Glomerular visceral epithelial cell (primary cell): ENCODE data around the gene ATL1.
"Not testable (repeated sequence)": the region's sequence is repeated elsewhere in the genome, so short reads cannot be mapped to it uniquely, and the experiment has no call there.

Experiments
- DNase-seq: peaks from one replicate; pipeline ENCODE4 v3.0.0-alpha.2; 2016; ENCODE audit errors: extremely low spot score

ATL1 gene

DNA sequence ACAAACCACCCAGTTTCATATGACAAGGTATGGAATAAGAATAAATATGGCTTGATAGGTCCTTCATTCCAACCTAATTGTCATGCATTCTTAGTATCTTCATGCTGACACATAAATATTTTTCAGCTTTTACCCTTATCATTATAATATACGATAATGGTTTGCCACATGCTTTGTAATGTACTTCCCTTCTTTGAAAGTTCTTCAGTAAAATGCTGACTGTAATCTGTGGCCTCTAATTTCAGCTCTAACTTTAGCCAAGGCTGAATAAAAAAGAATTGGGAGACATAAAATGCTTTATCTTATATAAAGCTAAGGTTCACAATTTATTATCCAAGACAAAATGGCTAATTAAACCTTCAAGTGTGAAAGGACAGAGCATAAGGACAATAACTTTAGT lies 24.9 kb upstream of the ATL1 start:
- no peak for DNase-seq

GRCh38 chr14:50538034-50538433 lies 21.9 kb upstream of the ATL1 start:
- DNase-seq, result not testable (repeated sequence)

DNA sequence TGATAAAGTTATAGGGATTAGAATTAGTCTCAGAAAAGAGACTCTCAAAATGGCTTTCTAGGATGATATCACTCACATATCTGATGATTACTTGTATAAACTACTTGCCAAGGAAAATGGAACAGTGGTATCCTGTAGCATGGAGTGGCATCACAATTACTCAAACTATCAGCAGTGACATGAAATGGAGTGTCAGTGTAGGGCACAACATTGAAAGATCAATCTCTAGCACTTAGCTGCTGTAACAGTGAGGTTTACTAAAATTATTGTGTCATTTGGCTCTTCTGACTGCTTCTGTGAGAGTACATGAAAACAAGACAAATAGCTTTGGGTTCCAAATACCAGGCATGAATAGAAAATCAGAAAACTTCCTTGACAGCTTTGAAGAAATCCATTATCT lies 20.9 kb upstream of the ATL1 start:
- DNase-seq, result no peak

DNA sequence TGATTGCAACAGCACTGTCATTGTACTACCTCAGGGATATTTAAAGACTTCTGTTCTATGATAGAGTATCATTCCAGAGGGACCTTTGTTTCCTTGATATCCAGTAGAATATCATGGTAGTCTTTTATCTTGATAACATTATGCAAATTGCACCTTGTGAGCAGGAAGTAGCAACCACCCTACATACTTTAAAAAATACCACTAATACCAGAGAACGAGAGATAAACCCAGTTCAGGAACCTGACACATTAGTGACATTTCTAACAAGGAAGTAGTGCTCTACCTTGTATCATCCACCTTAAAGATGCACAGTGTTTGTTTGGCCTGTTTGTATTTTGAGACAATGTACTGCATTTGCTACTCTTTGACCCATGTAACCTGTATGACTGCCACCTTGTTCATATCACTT lies 18.8 kb upstream of the ATL1 start:
- no peak for DNase-seq

DNA sequence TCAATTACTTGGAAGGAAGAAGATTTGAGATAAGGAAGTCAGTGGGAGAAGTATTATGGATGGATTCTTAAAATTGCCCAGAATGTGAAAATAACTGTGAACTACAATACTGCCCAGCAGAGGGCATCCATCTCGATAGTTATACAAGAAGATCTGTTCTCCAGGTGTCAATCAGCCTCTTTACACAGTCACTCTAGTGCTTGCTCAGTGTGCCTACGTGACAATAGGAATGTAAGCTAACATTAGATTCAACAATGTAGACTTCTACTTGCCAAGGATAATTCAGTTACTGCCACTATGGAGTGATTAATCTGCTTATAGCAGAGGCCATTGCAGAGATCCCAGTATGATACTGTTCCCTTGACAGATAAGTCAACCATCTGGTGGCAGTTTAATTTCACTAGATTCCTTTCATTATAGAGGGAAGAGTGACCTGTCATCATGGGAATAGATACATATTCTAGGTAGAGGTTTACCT lies 17.0 kb upstream of the ATL1 start:
- DNase-seq, result peak; percentile 46

DNA sequence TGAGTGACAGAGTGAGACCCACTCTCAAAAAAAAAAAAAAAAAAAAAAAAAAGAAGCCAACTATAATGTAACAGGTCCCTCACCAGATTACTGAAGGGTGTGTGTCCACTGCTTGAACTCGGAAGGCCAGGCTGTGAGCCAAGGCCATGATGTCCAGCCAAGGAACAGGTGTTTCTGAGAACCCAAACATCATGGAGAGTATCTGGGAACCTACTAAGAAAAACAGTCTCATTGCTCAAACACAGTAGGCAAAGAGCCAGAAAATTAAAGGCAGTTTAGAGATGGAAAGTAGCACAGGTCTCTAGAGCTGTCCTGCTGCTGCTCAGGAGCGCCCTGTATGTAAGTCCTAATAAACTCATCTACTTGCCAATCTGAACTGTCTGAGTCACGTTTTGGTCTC lies 15.0 kb upstream of the ATL1 start:
- no peak for DNase-seq

- DNase-seq, result no peak
These were observed 14.3 kb upstream of the ATL1 start for GRCh38 chr14:50545618-50546017.

GRCh38 chr14:50550294-50550693 lies 9.7 kb upstream of the ATL1 start:
- no peak for DNase-seq

DNA sequence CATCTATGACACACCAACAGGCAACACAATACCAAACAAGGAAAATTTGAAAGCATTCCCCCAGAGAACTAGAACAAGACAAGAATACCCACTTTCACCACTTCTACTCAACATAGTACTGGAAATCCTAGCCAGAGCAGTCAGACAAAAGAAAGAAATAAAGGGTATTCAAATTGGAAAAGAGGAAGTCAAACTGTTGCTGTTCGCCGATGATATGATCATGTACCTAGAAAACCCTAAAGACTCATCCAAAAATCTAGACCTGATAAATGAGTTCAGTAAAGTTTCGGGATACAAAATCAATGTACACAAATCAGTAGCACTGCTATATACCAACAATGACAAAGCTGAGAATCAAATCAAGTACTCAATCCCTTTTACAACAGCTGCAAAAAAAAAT lies 8.1 kb upstream of the ATL1 start:
- no peak for DNase-seq

DNA sequence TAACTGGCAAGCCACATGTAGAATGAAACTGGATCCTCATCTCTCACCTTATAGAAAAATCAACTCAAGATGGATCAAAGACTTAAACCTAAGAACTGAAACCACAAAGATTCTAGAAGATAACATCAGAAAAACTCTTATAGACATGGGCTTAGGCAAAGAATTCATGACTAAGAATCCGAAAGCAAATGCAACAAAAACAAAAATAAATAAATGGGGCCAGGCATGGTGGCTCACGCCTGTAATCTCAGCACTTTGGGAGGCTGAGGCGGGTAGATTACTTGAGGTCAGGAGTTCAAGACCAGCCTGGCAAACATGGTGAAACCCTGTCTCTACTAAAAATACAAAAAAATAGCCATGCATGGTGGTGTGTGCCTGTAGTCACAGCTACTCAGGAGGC lies 7.1 kb upstream of the ATL1 start:
- not testable (repeated sequence) for DNase-seq

GRCh38 chr14:50560931-50561285 lies 963 bp downstream of the ATL1 start:
- peak; percentile 29 for DNase-seq

DNA sequence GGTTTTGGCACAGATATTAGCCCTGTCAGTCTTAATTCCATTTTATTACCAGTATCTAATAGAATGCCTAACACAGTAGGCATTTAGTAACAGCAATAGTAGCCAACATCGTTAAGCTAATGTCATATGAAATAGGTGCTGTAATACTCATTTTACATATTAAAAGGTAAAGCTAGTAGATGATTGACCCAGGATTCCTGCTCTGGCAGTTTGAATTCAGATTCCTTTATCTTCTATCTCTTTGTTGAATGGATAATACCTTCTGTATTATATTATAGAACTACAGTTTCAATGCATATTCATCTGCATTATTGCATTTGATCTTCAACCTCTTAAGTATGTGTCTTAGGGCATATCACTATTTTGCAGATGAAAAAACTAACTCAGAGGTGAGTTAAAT lies 2.9 kb downstream of the ATL1 start:
- DNase-seq, result no peak

GRCh38 chr14:50569714-50570274 lies 9.8 kb downstream of the ATL1 start:
- no peak for DNase-seq

- DNase-seq, result no peak
These were observed 13.9 kb downstream of the ATL1 start for GRCh38 chr14:50573862-50574261.

DNA sequence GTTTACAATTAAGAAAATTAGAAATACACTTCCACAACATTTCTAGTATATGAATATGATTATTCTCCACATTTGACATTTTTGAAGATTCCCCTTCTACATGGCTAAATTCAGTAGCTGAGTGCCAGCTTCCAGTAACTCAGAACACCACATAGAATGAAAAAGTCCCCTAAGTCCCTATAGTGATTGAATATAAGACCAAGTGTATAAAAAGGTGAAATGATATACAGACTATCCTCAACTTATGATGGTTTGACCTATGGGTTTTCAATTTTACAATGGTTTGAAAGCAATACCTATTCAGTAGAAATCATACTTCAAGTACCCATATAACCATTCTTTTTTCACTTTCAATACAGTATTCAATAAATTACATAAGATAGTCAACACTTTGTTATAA lies 15.8 kb downstream of the ATL1 start:
- no peak for DNase-seq

DNA sequence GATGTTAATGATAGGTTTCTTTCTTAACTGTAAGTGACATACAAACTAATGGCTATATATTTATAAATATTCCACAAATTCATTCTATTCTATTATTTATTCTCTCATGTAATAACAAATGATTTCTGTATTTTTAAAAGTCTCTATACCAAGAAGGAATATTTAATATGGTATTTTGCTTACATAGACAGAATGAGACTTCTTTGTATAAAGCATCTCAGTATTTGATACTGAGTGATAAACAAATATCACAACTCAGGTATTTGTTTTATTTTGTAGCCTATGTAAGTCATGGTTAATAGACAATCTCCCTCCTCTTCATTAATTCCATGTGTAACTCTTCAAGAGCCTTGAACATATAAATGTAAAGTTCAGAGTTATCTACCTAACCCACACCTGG lies 18.0 kb downstream of the ATL1 start:
- DNase-seq, result no peak

DNA sequence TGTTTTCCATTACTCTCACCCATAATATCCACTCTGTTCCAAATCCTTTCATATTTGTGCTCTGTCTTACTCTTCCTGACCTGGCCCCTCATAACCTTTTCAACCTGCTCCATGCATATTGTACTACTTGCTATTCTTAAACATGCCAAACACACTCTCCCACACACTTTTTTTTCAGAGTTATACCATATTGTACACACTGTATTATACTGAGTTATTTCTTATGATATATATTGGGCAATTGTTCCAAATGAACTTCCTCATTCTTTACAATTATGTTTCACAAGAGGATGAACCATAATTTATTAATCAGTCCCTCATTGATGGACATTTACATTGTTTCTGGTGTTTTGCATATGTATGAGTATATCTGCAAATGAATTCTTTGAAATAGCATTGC lies 18.5 kb downstream of the ATL1 start:
- DNase-seq, result no peak

GRCh38 chr14:50590464-50590863 lies 30.5 kb downstream of the ATL1 start:
- DNase-seq, result no peak

DNA sequence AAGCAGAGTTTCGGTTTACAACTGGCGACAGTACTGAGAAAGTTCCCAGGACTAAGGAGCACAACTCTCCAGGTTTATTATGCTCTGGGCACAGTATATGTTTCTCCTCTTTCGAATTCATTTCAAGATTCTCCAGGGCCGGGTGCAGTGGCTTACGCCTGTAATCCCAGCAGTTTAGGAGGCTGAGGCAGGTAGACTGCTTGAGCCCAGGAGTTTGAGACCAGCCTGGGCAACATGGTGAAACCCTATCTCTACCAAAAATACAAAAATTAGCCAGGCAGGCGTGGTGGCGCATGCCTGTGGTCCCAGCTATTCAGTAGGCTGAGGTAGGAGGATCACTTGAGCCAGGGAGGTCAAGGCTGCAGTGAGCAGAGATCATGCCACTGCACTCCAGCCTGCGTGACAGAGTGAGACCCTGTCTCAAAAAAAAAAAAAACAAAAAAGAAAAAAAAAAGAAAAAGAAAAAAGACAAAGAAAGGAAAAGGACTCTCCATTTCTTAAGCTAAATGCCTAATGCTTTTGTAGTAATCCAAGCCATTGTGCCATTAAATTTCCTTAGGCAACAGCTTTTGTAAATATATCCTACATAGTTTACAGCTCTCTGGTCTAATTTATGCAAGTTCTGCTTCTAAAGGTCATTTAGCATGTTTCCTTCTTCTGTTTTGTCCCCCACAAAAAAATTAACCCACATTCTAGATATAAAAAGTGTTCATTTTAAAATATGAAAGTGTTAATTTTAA lies 34.8 kb downstream of the ATL1 start:
- no peak for DNase-seq

- DNase-seq, result no peak
These were observed 38.8 kb downstream of the ATL1 start for GRCh38 chr14:50598765-50599164.

- peak; percentile 26 for DNase-seq
These were observed 39.9 kb downstream of the ATL1 start for GRCh38 chr14:50599700-50600444.

- no peak for DNase-seq
These were observed 40.9 kb downstream of the ATL1 start for GRCh38 chr14:50600849-50601248.

- no peak for DNase-seq
These were observed 41.4 kb downstream of the ATL1 start for GRCh38 chr14:50601394-50601793.
